Lower leg skin (tissue), 3 donors: ENCODE data around the gene EGLN1.

ENCODE experiments used
- POLR2A ChIP-seq, 2 donors: fragments of 450-650 bp; IDR thresholded peaks; one replicate each; pipeline ENCODE4 v1.6.1; 2016 to 2017; ENCODE audit warnings: antibody characterized with exemption in 2 of 2, mild to moderate bottlenecking in 1 of 2, moderate library complexity in 1 of 2
- TF ChIP-seq, protein P1 (sequence below), 3 donors: fragments of 450-650 bp; IDR thresholded peaks; one replicate each; pipeline ENCODE4 v1.5.1; 2016; ENCODE audit warnings: antibody characterized with exemption in 3 of 3, mild to moderate bottlenecking in 3 of 3, moderate library complexity in 2 of 3

DNA sequence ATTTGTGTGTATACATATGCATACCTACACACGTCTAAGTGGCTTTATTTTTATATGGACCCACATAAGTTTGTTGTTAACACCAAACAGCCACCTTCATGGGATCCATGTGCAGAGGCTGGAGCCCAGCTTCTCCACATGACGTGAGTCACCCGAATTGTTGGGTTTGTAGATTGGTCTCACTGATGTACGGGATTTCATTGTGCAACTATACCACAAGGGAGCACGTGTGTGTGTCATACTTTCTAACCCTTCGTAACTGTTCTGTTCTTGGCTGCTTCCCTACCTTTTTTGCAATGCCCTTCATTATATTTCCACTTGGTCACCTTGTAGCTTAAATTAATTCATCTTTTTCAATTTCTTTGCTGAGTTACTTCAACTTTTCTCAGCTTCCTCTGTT is 63.0 kb downstream of the EGLN1 start:
- no peak for TF ChIP-seq POLR2A (IDR thresholded peaks at IDR 0.05)
- TF ChIP-seq, protein P1, sequence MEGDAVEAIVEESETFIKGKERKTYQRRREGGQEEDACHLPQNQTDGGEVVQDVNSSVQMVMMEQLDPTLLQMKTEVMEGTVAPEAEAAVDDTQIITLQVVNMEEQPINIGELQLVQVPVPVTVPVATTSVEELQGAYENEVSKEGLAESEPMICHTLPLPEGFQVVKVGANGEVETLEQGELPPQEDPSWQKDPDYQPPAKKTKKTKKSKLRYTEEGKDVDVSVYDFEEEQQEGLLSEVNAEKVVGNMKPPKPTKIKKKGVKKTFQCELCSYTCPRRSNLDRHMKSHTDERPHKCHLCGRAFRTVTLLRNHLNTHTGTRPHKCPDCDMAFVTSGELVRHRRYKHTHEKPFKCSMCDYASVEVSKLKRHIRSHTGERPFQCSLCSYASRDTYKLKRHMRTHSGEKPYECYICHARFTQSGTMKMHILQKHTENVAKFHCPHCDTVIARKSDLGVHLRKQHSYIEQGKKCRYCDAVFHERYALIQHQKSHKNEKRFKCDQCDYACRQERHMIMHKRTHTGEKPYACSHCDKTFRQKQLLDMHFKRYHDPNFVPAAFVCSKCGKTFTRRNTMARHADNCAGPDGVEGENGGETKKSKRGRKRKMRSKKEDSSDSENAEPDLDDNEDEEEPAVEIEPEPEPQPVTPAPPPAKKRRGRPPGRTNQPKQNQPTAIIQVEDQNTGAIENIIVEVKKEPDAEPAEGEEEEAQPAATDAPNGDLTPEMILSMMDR (IDR thresholded peaks at IDR 0.05) = no peak
